HFFc6 (cell line): ENCODE measurements around the gene MLH3. TPM values are rescaled to one million over a fixed set of nuclear protein-coding genes. Genes with fewer than 3 reads are reported as not detected.
A peak's percentile ranks its signal among the peaks of the same experiment; 100 is the strongest.

Experiments used
- DNase-seq: peaks from one replicate; pipeline ENCODE4 v3.0.0-alpha.2; 2018
- H3K27ac Mint-ChIP-seq: 2 replicates; pipeline ENCODE4 v1.8.0; 2020; ENCODE audit warnings: mild to moderate bottlenecking, mixed read lengths
- H3K27me3 Mint-ChIP-seq: 2 replicates; pipeline ENCODE4 v1.8.0; 2021; ENCODE audit warnings: mild to moderate bottlenecking, moderate library complexity, mixed read lengths; ENCODE audit not compliant: insufficient read depth
- H3K36me3 Mint-ChIP-seq: 2 replicates; pipeline ENCODE4 v1.8.0; 2021; ENCODE audit warnings: low read depth, mixed read lengths
- H3K4me1 Mint-ChIP-seq: 2 replicates; pipeline ENCODE4 v1.8.0; 2020; ENCODE audit warnings: low read depth, mixed read lengths
- H3K4me3 Mint-ChIP-seq: 2 replicates; pipeline ENCODE4 v1.8.0; 2020; ENCODE audit warnings: mild to moderate bottlenecking, moderate library complexity, mixed read lengths
- H3K9me3 Mint-ChIP-seq: 2 replicates; pipeline ENCODE4 v1.8.0; 2020; ENCODE audit warnings: mild to moderate bottlenecking, mixed read lengths
- total RNA-seq, 6 experiments: library from RNA; stranded (reverse); fragmentation: NEBNext Ultra II Directional; extraction: Animal tissue kit (Norgen Biotek cat#: 25700); gene quantifications; 2 replicates in 1 of 6; 3 replicates in 5 of 6; pipeline ENCODE4 v1.2.3, GENCODE V29; 2021
- TF ChIP-seq, protein P1 (sequence below): fragments of 200-600 bp; sonication (generic); IDR thresholded peaks from 2 replicates; pipeline ENCODE4 v1.5.0; 2021; ENCODE audit warnings: antibody characterized with exemption, mild to moderate bottlenecking

MLH3 gene
- total RNA-seq, 6 experiments from 2014 or later, result 5.4 to 11.6 (median 7.6) TPM

DNA sequence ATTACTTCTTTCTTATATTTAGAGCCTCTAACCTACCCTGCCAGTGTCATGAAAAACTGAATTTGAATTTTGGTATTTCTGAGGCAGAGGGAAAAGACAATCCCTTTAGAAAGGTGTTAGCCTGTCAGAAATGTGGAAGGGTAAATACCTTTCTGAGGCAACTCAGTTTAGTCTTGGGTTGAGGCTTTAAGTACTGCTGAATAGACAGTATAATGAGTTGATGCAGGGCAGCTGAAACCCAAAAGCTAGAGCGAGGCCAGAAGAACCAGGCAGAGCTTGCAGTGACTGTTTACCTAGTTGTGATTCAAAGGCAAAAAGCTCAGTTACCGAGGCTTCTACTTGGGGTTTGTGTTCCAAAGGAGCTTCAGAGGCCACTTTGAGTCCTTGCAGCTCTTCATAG is 36.9 kb upstream of the MLH3 start:
- Mint-ChIP-seq H3K4me3 (no peak overlapping the region), H3K36me3 (peaks cover 15% of the 10 kb centered on the region), H3K27me3 (no peaks in the 10 kb centered on the region), H3K9me3 (no peaks in the 10 kb centered on the region), H3K4me1 (peaks cover 18% of the 10 kb centered on the region), H3K27ac (no peak overlapping the region)
- TF ChIP-seq, protein P1, sequence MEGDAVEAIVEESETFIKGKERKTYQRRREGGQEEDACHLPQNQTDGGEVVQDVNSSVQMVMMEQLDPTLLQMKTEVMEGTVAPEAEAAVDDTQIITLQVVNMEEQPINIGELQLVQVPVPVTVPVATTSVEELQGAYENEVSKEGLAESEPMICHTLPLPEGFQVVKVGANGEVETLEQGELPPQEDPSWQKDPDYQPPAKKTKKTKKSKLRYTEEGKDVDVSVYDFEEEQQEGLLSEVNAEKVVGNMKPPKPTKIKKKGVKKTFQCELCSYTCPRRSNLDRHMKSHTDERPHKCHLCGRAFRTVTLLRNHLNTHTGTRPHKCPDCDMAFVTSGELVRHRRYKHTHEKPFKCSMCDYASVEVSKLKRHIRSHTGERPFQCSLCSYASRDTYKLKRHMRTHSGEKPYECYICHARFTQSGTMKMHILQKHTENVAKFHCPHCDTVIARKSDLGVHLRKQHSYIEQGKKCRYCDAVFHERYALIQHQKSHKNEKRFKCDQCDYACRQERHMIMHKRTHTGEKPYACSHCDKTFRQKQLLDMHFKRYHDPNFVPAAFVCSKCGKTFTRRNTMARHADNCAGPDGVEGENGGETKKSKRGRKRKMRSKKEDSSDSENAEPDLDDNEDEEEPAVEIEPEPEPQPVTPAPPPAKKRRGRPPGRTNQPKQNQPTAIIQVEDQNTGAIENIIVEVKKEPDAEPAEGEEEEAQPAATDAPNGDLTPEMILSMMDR, result no peak
- no peak for DNase-seq

- H3K9me3 Mint-ChIP-seq, result no peaks in the 10 kb centered on the region
Observed at GRCh38 chr14:75084513-75084912, 33.2 kb upstream of the MLH3 start.

GRCh38 chr14:75083271-75083670 is 32.0 kb upstream of the MLH3 start:
- TF ChIP-seq, protein P1, result no peak
- Mint-ChIP-seq H3K27me3 (no peaks in the 10 kb centered on the region), H3K9me3 (no peaks in the 10 kb centered on the region), H3K4me1 (no peaks in the 10 kb centered on the region), H3K36me3 (peaks cover 16% of the 10 kb centered on the region), H3K4me3 (no peak overlapping the region), H3K27ac (no peak overlapping the region)
- no peak for DNase-seq

More at GRCh38 chr14:75084513-75084912, 33.2 kb upstream of the MLH3 start:
- no peak for DNase-seq
- H3K4me1 Mint-ChIP-seq, result 0 out of 2 replicates have a peak, but pooled peaks cover 4% of the 10 kb centered on the region
- H3K4me3 Mint-ChIP-seq, result no peak overlapping the region
- H3K36me3 Mint-ChIP-seq, result peaks cover 16% of the 10 kb centered on the region
- H3K27me3 Mint-ChIP-seq, result no peaks in the 10 kb centered on the region
- H3K27ac Mint-ChIP-seq, result no peak overlapping the region
- TF ChIP-seq, protein P1, result peak; percentile 43

DNA sequence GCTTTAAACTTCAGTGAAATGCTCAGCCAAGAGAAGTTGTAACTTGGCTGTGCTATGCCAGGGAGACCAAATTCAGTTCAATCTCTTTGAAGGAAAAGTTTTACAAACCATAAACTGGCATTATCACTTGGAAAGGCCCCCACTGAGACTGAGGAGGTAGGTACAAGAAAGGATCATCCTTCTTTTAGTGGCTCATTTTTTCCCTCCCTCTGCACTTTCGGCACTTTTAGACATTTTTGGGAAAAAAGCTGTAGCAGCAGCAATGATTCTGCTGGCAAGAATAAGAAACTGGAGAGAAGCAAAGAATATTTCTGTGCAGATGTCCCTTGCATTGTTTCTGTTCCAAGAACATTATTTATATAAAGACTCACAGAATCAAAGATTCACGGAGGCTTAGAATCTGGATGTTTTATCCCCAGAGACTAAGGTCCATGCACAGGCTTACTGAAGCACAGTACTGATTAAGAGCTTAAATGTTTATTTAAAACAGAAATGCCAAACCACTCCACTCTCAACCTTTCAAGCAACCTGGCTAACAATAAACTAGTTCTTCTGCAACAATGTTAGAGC is 30.5 kb upstream of the MLH3 start:
- peaks cover 12% of the 10 kb centered on the region for H3K36me3 Mint-ChIP-seq
- no peak for DNase-seq

GRCh38 chr14:75079521-75079920 is 28.3 kb upstream of the MLH3 start:
- H3K4me3 Mint-ChIP-seq, result no peak overlapping the region
- H3K4me1 Mint-ChIP-seq, result no peaks in the 10 kb centered on the region
- no peak for DNase-seq
- TF ChIP-seq, protein P1, result no peak
- H3K36me3 Mint-ChIP-seq, result peaks cover 12% of the 10 kb centered on the region
- no peak overlapping the region for H3K27ac Mint-ChIP-seq
- H3K9me3 Mint-ChIP-seq, result no peaks in the 10 kb centered on the region
- no peaks in the 10 kb centered on the region; the same call in 1 of the 2 replicates for H3K27me3 Mint-ChIP-seq

More for the DNA sequence above, 30.5 kb upstream of the MLH3 start:
- no peaks in the 10 kb centered on the region for H3K9me3 Mint-ChIP-seq
- no peak overlapping the region for H3K4me3 Mint-ChIP-seq
- H3K4me1 Mint-ChIP-seq, result no peaks in the 10 kb centered on the region
- TF ChIP-seq, protein P1, result no peak
- H3K27ac Mint-ChIP-seq, result no peak overlapping the region
- no peaks in the 10 kb centered on the region for H3K27me3 Mint-ChIP-seq
